Renal cortex interstitium (tissue), 11 donors: ENCODE data around the gene S1PR3. TPM values are rescaled to one million over a fixed set of nuclear protein-coding genes. Genes with fewer than 3 reads are reported as not detected.
A peak's percentile ranks its signal among the peaks of the same experiment; 100 is the strongest.

Source experiments
- DNase-seq, 11 donors: peaks; one replicate each; pipeline ENCODE4 v3.0.0-alpha.2; 2013; ENCODE audit warnings: low read depth in 9 of 11, low spot score in 4 of 11; ENCODE audit errors: extremely low read depth in 1 of 11
- polyA plus RNA-seq, 3 donors: library from polyadenylated mRNA; unstranded; fragments of 120-200 nt; gene quantifications; one replicate each; pipeline ENCODE4 v1.2.1, GENCODE V29; 2013; ENCODE audit not compliant: insufficient read length in 3 of 3

Gene S1PR3
- polyA plus RNA-seq, 3 donors, result 50.7 to 59.5 (median 52.1) TPM

- DNase-seq, result peak in 9 of 11 donors; percentile 79 to 90 (median 85)
Observed at GRCh38 chr9:89000973-89001916, 10.0 kb downstream of the S1PR3 start.

DNA sequence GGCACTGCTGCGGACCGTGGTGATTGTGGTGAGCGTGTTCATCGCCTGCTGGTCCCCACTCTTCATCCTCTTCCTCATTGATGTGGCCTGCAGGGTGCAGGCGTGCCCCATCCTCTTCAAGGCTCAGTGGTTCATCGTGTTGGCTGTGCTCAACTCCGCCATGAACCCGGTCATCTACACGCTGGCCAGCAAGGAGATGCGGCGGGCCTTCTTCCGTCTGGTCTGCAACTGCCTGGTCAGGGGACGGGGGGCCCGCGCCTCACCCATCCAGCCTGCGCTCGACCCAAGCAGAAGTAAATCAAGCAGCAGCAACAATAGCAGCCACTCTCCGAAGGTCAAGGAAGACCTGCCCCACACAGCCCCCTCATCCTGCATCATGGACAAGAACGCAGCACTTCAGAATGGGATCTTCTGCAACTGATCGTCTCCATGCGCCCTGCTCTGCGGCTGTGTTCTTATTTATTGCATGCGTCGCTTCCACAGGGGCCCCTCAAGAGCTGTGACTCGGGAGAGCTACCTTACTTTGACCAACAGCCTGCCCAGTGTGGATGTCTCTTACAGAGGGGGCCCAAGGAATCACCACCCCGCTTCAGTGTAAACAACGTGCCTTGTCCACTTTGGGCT lies 10.8 kb downstream of the S1PR3 start:
- DNase-seq, result no peak

DNA sequence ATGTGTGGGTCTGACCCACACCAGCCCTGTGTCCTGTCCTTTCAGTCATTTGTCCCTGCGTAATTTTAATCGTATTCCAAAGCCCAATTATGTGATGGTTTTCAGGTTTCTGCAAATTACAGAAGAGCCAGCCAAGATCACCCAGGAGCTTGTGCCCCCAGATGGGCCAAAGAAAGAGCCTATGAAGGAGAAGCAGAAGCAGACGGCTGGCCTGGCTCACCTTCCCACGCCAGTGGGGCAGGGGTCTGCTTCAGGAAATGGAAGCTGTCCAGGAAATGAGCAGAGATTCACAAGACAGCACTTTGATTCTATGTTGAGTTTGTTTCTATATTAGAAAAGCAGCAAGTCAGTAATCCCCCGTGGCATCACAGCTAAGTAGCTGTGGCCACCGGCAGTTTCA lies 11.7 kb downstream of the S1PR3 start:
- no peak for DNase-seq

- no peak for DNase-seq
Observed at GRCh38 chr9:89005323-89005722, 14.1 kb downstream of the S1PR3 start.

DNA sequence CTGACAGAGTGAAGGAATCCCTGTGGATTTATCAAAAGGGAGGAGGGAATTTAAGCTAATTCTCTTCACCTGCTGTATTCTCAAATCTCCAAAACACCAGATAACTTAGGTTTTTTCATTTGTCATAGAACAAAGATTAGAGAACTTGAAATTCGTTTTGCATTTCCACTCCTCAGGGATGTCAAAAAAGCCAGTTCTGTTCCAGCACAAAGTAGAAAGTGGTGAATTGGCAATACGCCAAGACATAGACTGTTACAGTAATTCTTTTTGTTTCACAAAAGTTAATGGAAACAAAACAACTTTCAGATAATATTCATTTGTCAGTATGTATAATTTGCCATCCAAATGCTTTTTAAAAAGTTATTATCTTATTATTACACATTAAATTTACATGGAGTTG lies 15.0 kb downstream of the S1PR3 start:
- no peak for DNase-seq

DNA sequence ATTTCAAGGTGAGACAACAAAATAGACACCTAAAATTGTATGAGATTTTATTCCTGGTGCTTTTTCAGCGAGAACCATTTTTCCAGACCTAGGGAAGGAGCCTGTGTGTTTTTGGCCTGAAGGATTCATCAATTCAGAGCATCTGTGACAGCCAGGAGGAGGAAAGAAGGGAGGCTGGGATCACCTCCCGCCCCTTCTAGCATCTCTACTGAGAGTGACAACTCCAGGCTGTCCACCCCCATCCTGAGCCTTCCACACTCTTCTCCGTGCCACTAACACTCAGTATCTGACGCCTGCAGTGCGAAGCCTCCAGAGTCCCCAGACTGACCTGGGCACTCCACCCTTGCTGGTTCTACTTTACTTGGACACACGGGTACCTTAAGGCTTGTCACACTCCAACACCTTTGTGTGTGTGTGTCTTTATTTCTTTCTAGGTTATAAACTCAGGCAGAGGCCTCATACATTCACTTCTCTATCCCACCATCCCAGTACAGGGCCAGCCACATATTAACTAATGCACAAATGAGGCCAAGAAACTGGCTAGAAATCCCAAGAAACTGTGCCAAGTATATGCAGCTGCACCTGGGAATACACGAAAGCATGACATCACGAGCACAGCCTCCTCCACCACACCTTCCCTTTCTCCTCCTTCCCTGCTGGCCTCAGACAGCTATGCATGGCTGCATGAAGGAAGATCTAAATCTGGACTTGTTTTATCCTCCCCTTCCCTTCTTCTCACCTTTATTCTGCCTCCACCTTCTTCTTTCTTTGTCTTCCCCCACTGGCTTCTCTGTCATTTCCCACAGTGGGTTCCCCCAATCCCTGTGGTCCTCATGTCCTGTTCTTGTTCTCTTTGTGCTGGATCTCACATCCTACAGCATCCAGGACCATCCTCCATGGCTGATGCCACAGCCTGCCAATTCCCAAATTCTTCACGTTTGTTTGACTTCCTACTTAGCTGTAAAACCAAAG lies 16.0 kb downstream of the S1PR3 start:
- no peak for DNase-seq

GRCh38 chr9:89008055-89008743 lies 16.9 kb downstream of the S1PR3 start:
- DNase-seq, result no peak

DNA sequence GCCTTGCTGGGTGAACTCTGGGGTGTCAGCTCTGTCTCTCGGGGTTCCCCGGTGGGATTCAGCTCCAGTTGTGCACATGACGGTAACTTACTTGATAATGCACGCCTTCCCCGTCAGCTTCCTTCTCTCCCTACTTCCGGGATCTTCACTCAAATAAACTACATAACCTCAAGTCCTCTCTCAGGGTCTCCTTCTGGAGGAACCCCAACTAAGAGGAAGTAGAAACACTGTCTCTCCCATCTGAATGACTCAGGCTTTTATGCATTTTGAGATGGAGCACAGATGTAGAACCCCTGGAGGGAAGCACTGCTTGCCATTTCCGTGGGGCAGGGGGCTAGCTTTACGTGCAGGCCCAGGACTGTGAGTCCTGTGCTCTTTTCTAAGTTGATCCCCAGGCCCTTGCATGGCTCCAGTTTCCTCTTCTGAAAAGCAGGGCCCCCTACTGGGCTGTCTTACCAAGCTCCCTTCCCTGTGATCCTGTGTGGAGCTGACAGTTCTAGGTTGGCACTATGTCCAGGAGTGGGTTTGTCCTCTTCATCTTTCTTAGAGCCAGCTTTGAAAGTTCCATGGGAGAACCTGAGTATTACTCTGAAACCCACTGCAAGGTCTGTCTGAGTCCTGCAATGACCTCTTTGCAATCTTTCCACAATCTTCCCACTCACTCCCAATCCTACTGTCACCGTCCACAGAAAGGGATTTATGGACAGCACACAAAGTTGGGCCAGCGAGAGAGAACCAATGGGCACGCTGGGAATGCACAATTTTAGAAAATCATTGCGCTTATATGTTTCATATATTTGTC lies 17.7 kb downstream of the S1PR3 start:
- DNase-seq, result no peak

DNA sequence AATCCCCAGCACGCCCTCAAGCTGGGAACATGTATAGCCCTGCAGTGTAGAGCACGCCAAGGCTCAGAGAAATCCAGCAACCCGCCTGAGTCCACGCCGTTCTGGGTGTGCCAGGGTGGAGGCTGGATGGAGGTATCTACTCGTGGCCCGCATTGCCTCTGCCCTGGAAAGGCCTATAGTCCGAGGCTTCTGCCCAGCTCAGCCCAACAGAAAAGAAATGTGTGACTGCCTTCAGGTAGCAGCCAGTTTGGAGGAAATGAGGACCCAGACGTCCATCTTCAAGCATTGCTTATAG lies 18.2 kb downstream of the S1PR3 start:
- no peak for DNase-seq

- no peak for DNase-seq
Observed at GRCh38 chr9:89010056-89010455, 18.8 kb downstream of the S1PR3 start.

DNA sequence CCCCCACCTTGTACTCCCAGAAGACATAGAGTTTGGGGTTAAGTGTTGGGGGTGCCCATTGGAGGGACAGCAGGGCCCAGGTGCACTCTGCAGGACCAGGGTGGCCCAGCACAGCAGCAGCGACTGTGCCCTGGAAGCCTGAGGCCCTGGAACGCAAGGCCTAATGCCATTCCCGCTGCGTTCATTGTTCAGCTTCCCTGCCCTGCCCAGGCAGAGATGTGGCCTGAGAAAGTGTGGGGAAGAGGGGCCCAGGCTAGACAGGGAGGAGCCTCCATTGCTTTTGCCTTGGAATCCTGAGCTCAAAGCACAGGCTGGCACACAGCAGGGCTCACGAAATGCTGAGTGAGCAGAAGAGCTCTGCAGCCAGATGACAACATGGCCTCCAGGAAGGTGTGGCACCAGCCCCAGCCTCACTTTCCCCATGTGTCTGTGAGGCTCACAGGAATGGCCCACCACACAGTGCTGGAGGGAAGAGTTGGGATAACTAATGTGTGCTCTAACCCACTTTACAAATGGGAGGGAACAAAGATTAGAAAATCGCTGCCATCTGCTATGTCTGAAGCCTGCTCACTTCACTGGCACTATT lies 19.4 kb downstream of the S1PR3 start:
- DNase-seq, result no peak

DNA sequence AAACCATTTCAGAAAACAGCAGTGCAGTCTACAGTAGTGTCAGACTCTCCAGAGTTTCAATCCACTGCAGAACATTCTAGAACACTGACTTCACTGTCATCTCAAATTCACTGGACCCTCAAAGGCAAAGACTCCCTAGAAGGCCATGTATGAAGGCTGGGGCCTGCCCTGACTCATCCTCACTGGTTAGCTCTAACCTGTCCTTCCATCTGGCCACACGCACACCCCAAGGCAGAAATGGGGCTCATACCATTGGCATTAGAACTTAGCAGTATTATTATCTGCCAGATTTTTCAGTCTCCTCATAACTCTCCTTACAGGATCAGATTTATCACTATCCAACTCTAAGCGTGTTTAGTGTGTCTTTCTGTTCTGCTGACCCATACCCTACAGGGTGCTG lies 20.4 kb downstream of the S1PR3 start:
- DNase-seq, result no peak

- no peak for DNase-seq
Observed at GRCh38 chr9:89012294-89013042, 21.2 kb downstream of the S1PR3 start.

GRCh38 chr9:89013660-89014059 lies 22.4 kb downstream of the S1PR3 start:
- no peak for DNase-seq

GRCh38 chr9:89014153-89014552 lies 22.9 kb downstream of the S1PR3 start:
- DNase-seq, result no peak

DNA sequence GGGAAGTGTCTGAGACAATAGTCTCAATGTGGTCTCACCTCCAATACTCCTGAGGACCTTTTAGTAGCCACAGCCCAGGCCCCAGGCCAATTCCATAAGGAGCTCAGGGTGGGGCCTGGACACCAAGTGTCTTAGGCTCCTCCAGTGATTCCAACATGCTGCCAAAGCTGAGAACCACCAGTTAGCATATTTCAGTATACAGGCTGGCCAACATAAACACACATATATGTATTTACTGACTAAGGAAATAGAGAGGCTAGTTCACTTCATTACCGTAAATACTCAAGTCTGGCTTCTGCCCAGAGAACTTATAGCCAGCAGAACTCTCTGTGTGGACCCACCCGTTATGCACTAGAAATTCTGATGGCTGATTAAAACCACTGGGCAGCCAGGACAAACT lies 24.1 kb downstream of the S1PR3 start:
- DNase-seq, result no peak

GRCh38 chr9:89020754-89021153 lies 29.5 kb downstream of the S1PR3 start:
- DNase-seq, result no peak
